GM04504 (cell line): ENCODE data around the gene PIK3C2G.

Experiments
- DNase-seq: peaks from one replicate; pipeline ENCODE4 v3.0.0-alpha.2; 2012; ENCODE audit warnings: low read depth

PIK3C2G gene

DNA sequence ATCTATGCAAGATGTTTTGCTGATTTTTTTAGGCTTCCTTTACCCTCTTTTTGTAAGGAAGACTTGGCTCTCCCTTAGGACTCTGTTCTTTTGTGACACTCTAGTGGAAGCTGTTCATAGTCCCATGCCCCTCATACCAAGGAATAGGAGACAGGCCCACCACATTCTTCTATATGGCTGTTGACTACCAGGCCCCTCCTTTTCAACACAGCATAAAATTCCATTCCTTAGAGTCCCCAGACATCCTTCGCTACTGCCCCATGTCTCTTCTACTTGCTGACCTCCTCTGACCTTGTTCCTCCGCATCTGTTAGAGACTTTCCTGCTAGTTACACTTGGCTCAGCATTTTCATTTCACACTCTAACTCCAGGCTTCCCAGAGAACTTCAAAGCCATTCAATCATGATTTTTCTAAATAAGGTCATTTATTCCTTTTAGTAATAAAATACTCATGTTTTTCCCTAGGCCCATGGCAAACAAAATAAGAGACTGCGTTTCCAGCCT, 9.7 kb downstream of the PIK3C2G start:
- no peak for DNase-seq

GRCh38 chr12:18275981-18276380, 14.7 kb downstream of the PIK3C2G start:
- no peak for DNase-seq

- DNase-seq = no peak
Observed at GRCh38 chr12:18277196-18277595, 15.9 kb downstream of the PIK3C2G start.

GRCh38 chr12:18280728-18281127, 19.4 kb downstream of the PIK3C2G start:
- no peak for DNase-seq

DNA sequence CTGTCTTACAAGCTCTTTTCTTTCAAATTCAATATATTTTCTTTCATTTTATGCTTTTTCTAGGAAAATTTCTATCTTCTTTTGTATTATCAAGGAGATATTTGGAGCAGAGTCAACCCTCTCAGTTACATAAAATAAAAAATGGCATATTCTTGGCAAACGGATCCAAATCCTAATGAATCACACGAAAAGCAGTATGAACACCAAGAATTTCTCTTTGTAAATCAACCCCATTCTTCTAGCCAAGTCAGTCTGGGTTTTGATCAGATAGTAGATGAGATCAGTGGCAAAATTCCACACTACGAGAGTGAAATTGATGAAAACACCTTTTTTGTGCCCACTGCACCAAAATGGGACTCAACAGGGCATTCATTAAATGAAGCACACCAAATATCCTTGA, 20.6 kb downstream of the PIK3C2G start:
- DNase-seq = no peak

- no peak for DNase-seq
Observed at GRCh38 chr12:18283831-18284230, 22.5 kb downstream of the PIK3C2G start.

DNA sequence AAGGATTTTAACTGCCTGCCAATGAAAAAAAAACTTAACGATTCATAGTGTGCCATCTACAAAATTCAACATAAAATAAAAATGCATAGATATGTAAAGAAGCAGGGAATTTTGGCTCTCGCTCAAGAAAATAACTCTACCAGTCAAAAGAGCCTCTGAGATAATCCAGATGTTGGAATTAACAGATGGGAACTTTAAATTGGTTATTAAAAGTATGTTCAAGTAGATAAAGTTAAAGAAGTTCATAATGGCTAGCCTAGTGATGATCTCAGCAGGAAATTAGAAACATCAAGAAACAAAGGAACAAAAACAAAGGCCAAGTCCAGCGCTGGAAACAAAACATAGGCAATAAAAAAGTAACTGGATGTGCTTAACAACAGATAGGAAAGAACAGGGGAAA, 23.1 kb downstream of the PIK3C2G start:
- no peak for DNase-seq

DNA sequence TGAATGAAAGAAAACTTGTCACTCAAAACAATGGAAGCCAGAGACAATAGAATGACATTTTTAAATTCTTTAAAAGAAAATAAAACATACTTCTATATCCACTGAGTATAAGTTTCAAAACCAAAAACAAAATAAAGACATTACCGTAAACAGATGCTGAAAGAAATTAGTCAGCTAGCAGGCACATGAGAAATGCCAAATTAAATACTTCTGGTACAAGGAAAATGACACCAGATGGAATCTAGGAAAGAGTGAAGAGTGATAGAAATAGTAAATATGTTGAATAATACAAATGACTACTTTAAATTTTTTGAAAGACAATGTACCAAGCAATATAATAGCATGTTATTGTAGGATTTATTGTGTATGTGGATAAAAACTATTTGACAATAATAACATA, 23.8 kb downstream of the PIK3C2G start:
- DNase-seq = no peak

DNA sequence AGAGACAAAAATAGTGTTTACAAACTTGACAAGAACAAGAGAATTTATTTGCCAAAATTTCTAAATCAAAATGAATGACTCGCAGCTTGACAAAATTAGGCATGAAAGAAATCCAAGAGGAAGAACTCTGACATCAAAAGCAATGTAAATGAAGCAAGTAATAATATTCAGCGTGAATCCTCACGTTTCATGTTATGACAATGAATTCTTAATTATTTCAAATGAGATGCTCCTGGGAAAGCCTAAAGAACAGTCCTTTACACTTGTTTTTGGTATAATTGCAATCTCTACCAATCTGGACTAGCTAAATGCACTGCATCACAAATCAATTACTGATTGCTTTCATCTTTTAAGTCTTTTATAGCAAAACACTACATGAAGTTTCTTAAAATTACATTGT, 29.1 kb downstream of the PIK3C2G start:
- no peak for DNase-seq

DNA sequence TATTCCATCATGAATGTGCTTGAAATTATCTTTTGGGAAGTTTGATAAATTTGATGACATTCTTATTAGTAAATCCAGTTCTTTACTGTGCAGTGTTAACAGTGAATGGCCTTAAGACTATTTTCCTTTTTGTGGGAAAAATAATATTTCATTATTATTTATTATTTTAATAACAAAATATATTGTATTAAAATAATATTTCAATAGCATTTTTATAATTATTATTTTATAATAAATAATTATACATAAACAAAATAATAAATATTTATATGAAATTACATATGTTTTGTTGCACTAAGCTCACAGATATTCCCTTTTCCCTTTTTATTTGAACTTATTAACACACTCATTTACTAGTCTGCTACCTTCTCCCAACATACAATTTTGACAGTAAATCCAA, 33.6 kb downstream of the PIK3C2G start:
- no peak for DNase-seq

DNA sequence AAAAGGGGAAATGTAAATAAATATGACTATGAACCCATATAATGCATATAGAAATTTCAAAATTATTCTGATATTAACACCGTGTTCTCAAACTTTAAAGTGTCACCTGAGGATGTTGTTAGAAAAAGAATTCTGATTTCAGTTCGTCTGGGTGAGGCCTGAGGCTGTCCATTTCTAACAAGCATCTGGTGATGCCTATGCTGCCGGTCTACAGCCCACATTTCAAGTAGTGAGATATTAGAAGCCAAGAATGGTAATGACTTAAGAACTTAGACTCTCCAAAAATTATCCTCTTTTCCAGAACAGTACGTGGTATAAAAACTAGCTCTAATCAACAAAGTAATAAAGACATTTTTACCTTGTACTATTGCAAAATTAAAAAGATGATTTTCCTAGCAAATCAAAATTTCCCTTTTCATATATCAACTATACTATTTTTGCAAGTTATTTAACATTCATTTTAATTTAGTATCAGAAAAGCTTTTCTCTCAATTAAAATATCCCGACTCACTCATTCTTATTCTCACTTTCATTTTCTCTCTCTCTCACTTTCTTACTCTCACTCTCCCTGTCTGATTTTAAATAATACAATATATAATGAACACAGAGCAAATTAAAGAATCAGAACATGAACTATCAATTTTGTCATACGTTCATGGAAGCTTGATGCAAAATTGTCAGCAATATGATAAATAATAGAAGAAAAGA, 35.0 kb downstream of the PIK3C2G start:
- no peak for DNase-seq

- no peak for DNase-seq
Observed at GRCh38 chr12:18296909-18297280, 35.6 kb downstream of the PIK3C2G start.

- no peak for DNase-seq
Observed at GRCh38 chr12:18297902-18298301, 36.6 kb downstream of the PIK3C2G start.

GRCh38 chr12:18302809-18303430, 41.6 kb downstream of the PIK3C2G start:
- DNase-seq = no peak

GRCh38 chr12:18304609-18305008, 43.3 kb downstream of the PIK3C2G start:
- no peak for DNase-seq

DNA sequence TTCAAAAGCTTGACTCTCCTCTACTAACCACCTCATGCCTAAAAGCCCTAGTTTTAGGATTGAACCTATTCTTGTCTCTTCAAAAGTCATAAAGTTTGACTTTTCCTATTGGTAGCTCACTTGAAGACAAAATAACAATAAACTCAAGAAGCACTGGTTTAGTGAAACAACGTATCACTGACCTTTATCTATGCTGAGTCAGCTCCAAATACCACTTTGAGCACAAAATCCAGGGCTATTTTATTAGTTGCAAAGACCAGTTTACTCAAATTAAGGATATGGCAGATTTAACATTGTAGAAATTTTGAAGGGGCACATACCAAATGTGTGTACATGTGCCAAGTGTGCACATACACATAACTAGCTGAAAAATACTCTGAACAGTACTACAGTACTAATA, 45.0 kb downstream of the PIK3C2G start:
- no peak for DNase-seq

GRCh38 chr12:18313306-18313705, 52.0 kb downstream of the PIK3C2G start:
- no peak for DNase-seq

GRCh38 chr12:18320036-18320617, 58.8 kb downstream of the PIK3C2G start:
- peak; percentile 11 for DNase-seq

GRCh38 chr12:18320976-18321375, 59.7 kb downstream of the PIK3C2G start:
- DNase-seq = no peak

DNA sequence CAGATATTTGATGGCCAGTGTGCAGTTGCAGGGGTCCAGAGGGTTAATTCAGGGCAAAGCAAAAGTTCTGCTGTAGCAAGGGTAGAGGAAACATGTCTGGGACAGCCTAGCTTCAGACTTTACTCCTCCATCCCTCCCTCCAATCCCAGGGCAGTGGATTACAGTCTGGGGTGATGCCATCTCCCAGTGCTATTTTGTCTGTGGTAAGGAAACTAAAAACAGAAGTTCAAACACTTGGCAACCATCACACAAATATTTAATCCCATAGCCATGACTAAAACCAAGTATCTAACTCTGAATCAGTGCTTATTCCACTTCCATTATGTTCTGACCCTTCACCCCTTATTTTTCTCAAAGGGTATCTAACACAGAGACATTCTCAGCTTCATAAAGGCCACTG, 61.8 kb downstream of the PIK3C2G start:
- DNase-seq = no peak

GRCh38 chr12:18327036-18327435, 65.7 kb downstream of the PIK3C2G start:
- no peak for DNase-seq

GRCh38 chr12:18332173-18332572, 70.9 kb downstream of the PIK3C2G start:
- no peak for DNase-seq

DNA sequence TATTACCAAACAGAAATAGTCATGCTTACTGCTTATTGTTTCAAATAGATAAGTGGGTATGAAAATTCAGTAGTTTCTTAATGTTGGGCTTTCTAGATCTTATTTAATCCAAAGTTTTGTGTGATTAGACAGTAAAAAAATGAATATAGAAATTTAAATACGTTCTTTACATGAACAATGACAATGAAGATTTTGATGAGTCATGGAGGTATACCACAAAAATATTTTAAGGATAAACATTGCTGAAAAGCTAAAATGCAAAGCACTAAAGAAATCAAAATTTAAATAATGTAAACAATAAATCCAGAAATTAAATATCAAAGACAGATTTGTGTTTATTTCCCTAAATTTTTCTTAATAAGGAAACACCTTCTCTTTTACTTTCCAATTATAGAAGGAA, 78.3 kb downstream of the PIK3C2G start:
- no peak for DNase-seq

DNA sequence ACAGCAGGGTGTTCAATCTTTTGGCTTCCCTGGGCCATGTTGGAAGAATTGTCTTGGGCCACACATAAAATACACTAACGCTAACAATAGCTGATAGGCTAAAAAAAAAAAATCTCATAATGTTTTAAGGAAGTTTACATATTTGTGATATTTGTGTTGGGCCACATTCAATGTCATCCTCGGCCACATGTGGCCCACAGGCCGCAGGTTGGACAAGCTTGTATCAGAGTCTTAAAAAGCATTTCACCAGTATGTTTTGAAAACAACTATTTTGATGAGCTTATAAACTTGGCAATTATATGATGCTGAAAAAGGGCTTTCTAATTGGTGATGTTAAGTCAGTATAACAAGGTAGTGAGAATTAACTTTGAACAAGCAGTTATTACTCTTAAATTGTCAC, 78.9 kb downstream of the PIK3C2G start:
- no peak for DNase-seq
